Transverse colon (tissue), 4 donors: ENCODE data around the gene ALDH18A1. TPM values are rescaled to one million over a fixed set of nuclear protein-coding genes. Genes with fewer than 3 reads are reported as not detected.

Experiments used
- DNase-seq: peaks from one replicate; pipeline ENCODE4 v3.0.0-alpha.2; 2019
- H3K27ac ChIP-seq, 4 donors: fragments of 200-600 bp; sonication (generic); 2 replicates each; pipeline ENCODE4 v1.5.1; 2016 to 2018; ENCODE audit warnings: inconsistent platforms in 4 of 4
- H3K27me3 ChIP-seq: fragments of 200-600 bp; sonication (generic); 2 replicates; pipeline ENCODE4 v1.5.1; 2017; ENCODE audit warnings: inconsistent platforms
- H3K36me3 ChIP-seq, 4 donors: fragments of 200-600 bp; sonication (generic); 2 replicates each; pipeline ENCODE4 v1.5.1; 2017 to 2019; ENCODE audit warnings: inconsistent platforms in 4 of 4
- H3K4me1 ChIP-seq, 4 donors: fragments of 200-600 bp; sonication (generic); 2 replicates each; pipeline ENCODE4 v1.5.1; 2017 to 2020; ENCODE audit warnings: inconsistent platforms in 4 of 4
- H3K4me3 ChIP-seq, 4 donors: fragments of 200-600 bp; sonication (generic); 1 replicate in 1 of 4; 2 replicates in 3 of 4; pipeline versions ENCODE4 v1.5.1 to v1.6.1; 2017 to 2019; ENCODE audit warnings: inconsistent platforms in 4 of 4
- H3K9me3 ChIP-seq, 2 donors: fragments of 200-600 bp; sonication (generic); 2 replicates each; pipeline ENCODE4 v1.5.1; 2017 to 2019; ENCODE audit warnings: inconsistent platforms in 2 of 2
- EP300 ChIP-seq: sonication (generic); formaldehyde crosslinking; IDR thresholded peaks from one replicate; pipeline ENCODE4 v1.6.1; 2017; ENCODE audit warnings: antibody characterized with exemption, low read depth
- POLR2A ChIP-seq: fragments of 450-650 bp; IDR thresholded peaks from one replicate; pipeline ENCODE4 v1.6.1; 2016; ENCODE audit warnings: antibody characterized with exemption, mild to moderate bottlenecking, moderate library complexity
- POLR2AphosphoS5 ChIP-seq, 3 donors: sonication (generic); formaldehyde crosslinking; IDR thresholded peaks; one replicate each; pipeline ENCODE4 v1.6.1; 2016; ENCODE audit warnings: antibody characterized with exemption in 3 of 3
- WGBS, 2 donors: methylation state at CpG; one replicate each; pipeline ENCODE4 v1.1.5; 2018; ENCODE audit warnings: low coverage in 1 of 2; 5-methylcytosine and 5-hydroxymethylcytosine counted together
- in situ Hi-C, 4 donors: fragments of 200-750 bp; cut with MboI; loops; one replicate each; pipeline versions ENCODE4 v1.15.0 to v1.15.1; 2017; ENCODE audit warnings: low sequenced_read_pairs in 3 of 4, low pct_ligation_motif_present in 1 of 4, low pct_unique_long_range_greater_than_20kb in 1 of 4
- intact Hi-C: fragments of 100-400 bp; cut with DNase I; formaldehyde crosslinking; loops from one replicate; pipeline ENCODE4 v1.15.1; 2023; ENCODE audit warnings: low total_unique reads
- total RNA-seq, 4 donors: library from RNA; depleted of rRNA; stranded (reverse); fragments of >200 nt; gene quantifications; one replicate each; pipeline ENCODE4 v1.1.0, GENCODE V29; 2016
- TF ChIP-seq, protein P1 (sequence below), 5 experiments: fragments of 200-600 bp in 3 of 5; fragments of 450-650 bp in 2 of 5; sonication (generic) in 3 of 5; IDR thresholded peaks; 1 replicate in 2 of 5; 2 replicates in 3 of 5; pipeline ENCODE4 v1.5.1; 2016 to 2017; ENCODE audit warnings: antibody characterized with exemption in 5 of 5, inconsistent platforms in 3 of 5, mild to moderate bottlenecking in 2 of 5, moderate library complexity in 1 of 5

The ALDH18A1 gene
- total RNA-seq, 4 donors from 2014 or later, result 98.7 to 130 (median 116) TPM

DNA sequence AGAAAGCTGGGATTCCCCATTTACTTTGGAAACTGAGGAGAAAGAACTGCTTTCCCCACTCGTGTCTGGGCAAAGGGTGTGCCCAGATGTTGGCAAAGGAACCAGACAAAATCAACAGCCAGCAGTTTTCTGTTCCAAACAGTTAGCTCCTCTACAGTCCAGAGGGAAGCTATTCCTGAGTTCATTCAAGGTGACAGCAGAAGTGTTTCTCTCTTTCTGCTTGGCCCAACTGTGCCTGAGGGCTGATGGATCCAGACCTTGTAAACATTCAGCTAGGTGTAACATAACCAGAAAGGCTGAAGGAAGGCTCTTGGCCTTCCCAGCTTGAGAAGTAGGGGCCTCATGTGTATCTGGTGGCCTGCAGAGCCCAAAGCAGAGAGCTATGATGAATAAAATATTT is 7.0 kb upstream of the ALDH18A1 start:
- Histone ChIP-seq H3K4me1 (no peaks in the 10 kb centered on the region), H3K36me3 (peaks cover 0 to 9% (median 0%) of the 10 kb centered on the region in 4 donors), H3K9me3 (no peaks in the 10 kb centered on the region), H3K27me3 (no peaks in the 10 kb centered on the region), H3K4me3 (no peak overlapping the region), H3K27ac (peak overlapping the region in 1 of 4 donors; percentile 48)
- DNase-seq, result no peak
- 0 to 24% methylated on average over 1 of the region's 1 CpG for WGBS, 2 donors
- TF ChIP-seq POLR2A (no peak), EP300 (no peak), POLR2AphosphoS5 (IDR thresholded peaks at IDR 0.05) (no peak)
- TF ChIP-seq, protein P1, sequence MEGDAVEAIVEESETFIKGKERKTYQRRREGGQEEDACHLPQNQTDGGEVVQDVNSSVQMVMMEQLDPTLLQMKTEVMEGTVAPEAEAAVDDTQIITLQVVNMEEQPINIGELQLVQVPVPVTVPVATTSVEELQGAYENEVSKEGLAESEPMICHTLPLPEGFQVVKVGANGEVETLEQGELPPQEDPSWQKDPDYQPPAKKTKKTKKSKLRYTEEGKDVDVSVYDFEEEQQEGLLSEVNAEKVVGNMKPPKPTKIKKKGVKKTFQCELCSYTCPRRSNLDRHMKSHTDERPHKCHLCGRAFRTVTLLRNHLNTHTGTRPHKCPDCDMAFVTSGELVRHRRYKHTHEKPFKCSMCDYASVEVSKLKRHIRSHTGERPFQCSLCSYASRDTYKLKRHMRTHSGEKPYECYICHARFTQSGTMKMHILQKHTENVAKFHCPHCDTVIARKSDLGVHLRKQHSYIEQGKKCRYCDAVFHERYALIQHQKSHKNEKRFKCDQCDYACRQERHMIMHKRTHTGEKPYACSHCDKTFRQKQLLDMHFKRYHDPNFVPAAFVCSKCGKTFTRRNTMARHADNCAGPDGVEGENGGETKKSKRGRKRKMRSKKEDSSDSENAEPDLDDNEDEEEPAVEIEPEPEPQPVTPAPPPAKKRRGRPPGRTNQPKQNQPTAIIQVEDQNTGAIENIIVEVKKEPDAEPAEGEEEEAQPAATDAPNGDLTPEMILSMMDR (IDR thresholded peaks at IDR 0.05), result no peak
- intact Hi-C loops (no loop called here), in situ Hi-C loops (no loop called here)

GRCh38 chr10:95661818-95662217 is 5.3 kb upstream of the ALDH18A1 start:
- Histone ChIP-seq H3K4me3 (no peak overlapping the region), H3K27ac (no peak overlapping the region), H3K36me3 (peaks cover 0 to 9% (median 0%) of the 10 kb centered on the region in 4 donors), H3K9me3 (no peaks in the 10 kb centered on the region), H3K4me1 (peaks cover 0 to 6% (median 3%) of the 10 kb centered on the region in 4 donors), H3K27me3 (no peaks in the 10 kb centered on the region)
- TF ChIP-seq POLR2A (no peak), POLR2AphosphoS5 (IDR thresholded peaks at IDR 0.05) (no peak), EP300 (no peak)
- TF ChIP-seq, protein P1 (IDR thresholded peaks at IDR 0.05), result no peak
- DNase-seq, result no peak
- in situ Hi-C loops, result no loop called here
- WGBS, 2 donors, result 67 to 71% methylated on average over 1 of the region's 1 CpG
- intact Hi-C loops, result no loop called here

- Histone ChIP-seq H3K27ac (no peak overlapping the region), H3K9me3 (no peaks in the 10 kb centered on the region), H3K36me3 (peaks cover 0 to 9% (median 0%) of the 10 kb centered on the region in 4 donors), H3K27me3 (no peaks in the 10 kb centered on the region), H3K4me3 (no peak overlapping the region), H3K4me1 (peaks cover 0 to 12% (median 8%) of the 10 kb centered on the region in 4 donors)
- no peak for DNase-seq
- in situ Hi-C loops, result no loop called here
- intact Hi-C loops, result no loop called here
- TF ChIP-seq EP300 (no peak), POLR2AphosphoS5 (IDR thresholded peaks at IDR 0.05) (no peak), POLR2A (no peak)
- TF ChIP-seq, protein P1 (IDR thresholded peaks at IDR 0.05), result no peak
Observed at GRCh38 chr10:95660283-95660682, 3.8 kb upstream of the ALDH18A1 start.

DNA sequence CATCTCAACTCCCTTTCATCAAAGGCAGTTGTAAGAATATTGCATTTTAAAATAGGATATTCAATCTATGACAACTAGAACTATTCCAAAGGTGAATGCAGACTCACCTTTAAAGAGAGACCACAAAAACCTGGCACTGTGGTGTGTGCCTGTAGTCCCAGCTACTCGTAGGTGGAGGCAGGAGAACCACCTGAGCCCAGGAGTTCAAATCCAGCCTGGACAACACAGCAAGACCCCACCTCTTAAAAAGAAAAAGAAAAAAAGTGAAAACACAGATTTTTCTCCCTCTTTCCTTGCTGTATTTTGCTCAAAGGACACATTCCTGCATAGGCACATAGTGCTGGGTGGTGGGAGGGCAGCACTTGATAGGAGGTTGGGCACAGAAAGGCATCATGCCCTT is 739 bp upstream of the ALDH18A1 start:
- intact Hi-C loops, result no loop called here

More for the DNA sequence above, 739 bp upstream of the ALDH18A1 start:
- H3K27ac ChIP-seq, result peak overlapping the region in 1 of 4 donors; percentile 72
- H3K4me3 ChIP-seq, result peak overlapping the region in 3 of 4 donors; percentile 73 to 87 (median 87)
- H3K27me3 ChIP-seq, result no peaks in the 10 kb centered on the region
- peaks cover 0 to 26% (median 13%) of the 10 kb centered on the region in 4 donors for H3K4me1 ChIP-seq
- peaks cover 0 to 10% (median 3%) of the 10 kb centered on the region in 4 donors for H3K36me3 ChIP-seq
- no peaks in the 10 kb centered on the region for H3K9me3 ChIP-seq
- no peak for DNase-seq
- 0% methylated on average over 1 of the region's 1 CpG; no CpG with 5 or more reads in 1 of the 2 donors for WGBS, 2 donors
- in situ Hi-C loops, result no loop called here
- TF ChIP-seq, protein P1 (IDR thresholded peaks at IDR 0.05), result no peak
- no peak for TF ChIP-seq POLR2AphosphoS5 (IDR thresholded peaks at IDR 0.05)
